ENCODE measurements around the gene GRAP2.

The GRAP2 gene

DNA sequence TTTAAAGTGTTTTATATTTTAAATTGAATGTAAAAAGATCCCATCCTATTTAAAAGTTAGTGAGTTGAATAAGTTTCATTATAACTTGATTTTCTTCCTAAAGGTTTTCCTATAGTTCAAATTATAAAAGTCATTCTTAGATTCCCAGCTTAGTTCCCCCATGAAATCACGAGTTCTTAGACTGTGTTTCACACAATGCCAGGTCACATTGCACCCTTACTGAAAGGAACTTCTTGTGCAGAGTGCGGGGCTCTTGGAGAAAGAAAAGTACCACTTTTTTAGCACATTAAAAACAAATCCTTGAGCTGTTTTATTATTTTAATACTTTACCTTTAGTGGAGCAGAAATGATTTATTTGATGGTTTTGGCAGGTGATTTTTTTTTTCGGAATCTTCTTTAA is 15.6 kb downstream of the GRAP2 start:
- H3K36me3 ChIP-seq = no peaks in the 10 kb centered on the region
- peaks cover 23% of the 10 kb centered on the region for H3K27me3 ChIP-seq
- H3K4me3 ChIP-seq (ENCODE audit: low read depth, low read length) = no peak overlapping the region
- H3K4me1 ChIP-seq = 0 out of 2 replicates have a peak, but pooled peaks cover 3% of the 10 kb centered on the region
- TF ChIP-seq, protein P1, sequence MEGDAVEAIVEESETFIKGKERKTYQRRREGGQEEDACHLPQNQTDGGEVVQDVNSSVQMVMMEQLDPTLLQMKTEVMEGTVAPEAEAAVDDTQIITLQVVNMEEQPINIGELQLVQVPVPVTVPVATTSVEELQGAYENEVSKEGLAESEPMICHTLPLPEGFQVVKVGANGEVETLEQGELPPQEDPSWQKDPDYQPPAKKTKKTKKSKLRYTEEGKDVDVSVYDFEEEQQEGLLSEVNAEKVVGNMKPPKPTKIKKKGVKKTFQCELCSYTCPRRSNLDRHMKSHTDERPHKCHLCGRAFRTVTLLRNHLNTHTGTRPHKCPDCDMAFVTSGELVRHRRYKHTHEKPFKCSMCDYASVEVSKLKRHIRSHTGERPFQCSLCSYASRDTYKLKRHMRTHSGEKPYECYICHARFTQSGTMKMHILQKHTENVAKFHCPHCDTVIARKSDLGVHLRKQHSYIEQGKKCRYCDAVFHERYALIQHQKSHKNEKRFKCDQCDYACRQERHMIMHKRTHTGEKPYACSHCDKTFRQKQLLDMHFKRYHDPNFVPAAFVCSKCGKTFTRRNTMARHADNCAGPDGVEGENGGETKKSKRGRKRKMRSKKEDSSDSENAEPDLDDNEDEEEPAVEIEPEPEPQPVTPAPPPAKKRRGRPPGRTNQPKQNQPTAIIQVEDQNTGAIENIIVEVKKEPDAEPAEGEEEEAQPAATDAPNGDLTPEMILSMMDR (IDR thresholded peaks at IDR 0.05; ENCODE audit: low read depth, low read length) = no peak
- H3K9me3 ChIP-seq = no peaks in the 10 kb centered on the region
- no peak for DNase-seq

DNA sequence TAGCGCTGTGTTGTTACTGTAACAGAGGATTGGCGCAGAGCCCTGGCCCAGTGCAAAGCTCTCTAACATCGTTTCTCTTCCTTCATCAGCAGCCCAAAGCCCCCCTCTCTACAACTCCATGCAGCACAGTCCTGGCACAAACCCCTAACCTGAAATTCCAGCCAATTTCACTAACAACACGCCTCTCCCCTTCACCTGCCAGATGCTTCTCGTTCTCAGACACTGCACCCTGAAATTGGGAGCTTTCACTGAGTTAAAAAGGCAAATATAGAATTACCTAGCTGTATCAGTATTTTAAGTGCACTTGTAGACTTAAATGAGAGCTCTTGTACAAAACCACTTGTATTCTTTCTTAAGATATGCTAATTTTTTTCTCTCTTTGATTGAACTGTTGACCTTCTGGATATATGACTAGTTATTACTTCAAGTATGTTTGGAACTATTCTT is 16.3 kb downstream of the GRAP2 start:
- no peaks in the 10 kb centered on the region for H3K9me3 ChIP-seq
- H3K27me3 ChIP-seq = peaks cover 23% of the 10 kb centered on the region
- H3K36me3 ChIP-seq = no peaks in the 10 kb centered on the region
- TF ChIP-seq, protein P1 (IDR thresholded peaks at IDR 0.05; ENCODE audit: low read depth, low read length) = no peak
- no peak for DNase-seq
- 0 out of 2 replicates have a peak, but pooled peaks cover 3% of the 10 kb centered on the region for H3K4me1 ChIP-seq
- H3K4me3 ChIP-seq (ENCODE audit: low read depth, low read length) = no peak overlapping the region

DNA sequence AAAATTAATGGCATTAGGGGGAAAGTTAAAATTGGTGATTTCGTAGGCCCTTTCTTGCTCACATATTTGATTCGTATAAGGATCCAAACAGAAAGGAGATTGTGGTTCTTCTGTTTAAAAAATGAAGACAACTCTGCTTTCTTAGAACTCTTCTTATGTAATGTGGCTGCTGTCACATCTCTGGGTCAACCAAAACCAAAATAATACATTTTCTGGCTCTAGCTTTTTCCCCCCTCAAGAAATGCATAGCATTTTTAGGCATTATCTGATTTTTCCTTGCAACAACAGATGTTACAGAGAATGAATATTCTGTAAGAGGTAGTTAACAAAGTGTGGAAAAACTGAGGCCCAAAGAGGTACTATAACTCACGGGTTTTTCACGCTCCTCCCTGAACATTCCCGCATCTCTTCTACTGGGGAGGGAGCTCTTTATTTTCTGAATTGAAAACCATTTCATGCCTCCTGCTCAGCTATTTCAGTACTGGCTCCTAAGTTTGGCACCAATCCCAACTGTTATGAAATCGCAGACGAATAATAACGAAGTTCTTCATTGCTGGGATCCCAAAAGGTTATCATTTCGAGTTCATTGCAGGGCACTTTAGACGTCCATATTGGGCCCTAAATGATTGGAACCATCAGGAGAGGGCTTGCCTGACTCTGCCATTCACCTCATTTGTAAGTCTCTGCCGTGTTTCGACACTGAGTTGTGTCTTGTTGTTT is 17.1 kb downstream of the GRAP2 start:
- H3K4me1 ChIP-seq = 0 out of 2 replicates have a peak, but pooled peaks cover 3% of the 10 kb centered on the region
- H3K36me3 ChIP-seq = no peaks in the 10 kb centered on the region
- DNase-seq = no peak
- H3K4me3 ChIP-seq (ENCODE audit: low read depth, low read length) = no peak overlapping the region
- TF ChIP-seq, protein P1 (IDR thresholded peaks at IDR 0.05; ENCODE audit: low read depth, low read length) = no peak
- peaks cover 23% of the 10 kb centered on the region for H3K27me3 ChIP-seq
- H3K9me3 ChIP-seq = no peaks in the 10 kb centered on the region

DNA sequence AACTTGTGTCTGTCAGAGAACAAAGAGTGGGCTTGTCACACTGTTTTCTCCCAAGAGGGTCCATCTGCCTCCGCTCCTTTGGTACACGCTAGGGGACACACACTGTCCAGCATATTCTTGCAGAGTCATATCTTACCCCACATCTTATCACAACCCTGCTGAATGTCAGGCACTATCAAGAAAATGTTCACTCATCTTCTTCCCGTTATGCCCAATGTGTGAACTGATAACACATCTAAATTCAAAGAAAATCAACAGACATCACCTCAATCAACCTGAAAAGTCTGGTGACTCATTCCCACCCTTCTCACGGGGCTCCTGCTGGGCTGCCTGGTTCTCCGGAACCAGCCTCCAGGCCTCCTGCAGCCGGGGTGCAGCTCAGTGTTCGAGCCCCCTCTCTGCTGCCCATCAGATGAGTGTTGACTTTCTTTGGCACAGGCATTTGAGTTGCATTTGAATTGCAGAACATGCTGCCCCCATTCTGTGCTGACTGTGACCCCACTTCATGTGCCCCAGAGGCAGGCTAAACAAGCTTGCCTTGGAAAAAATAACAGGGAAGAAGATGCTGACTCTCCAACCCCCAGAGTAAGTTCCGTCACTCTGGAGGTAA is 19.4 kb downstream of the GRAP2 start:
- Histone ChIP-seq H3K4me1 (0 out of 2 replicates have a peak, but pooled peaks cover 3% of the 10 kb centered on the region), H3K9me3 (no peaks in the 10 kb centered on the region), H3K4me3 (ENCODE audit: low read depth, low read length) (no peak overlapping the region), H3K27me3 (peaks cover 32% of the 10 kb centered on the region), H3K36me3 (no peaks in the 10 kb centered on the region)
- TF ChIP-seq, protein P1 (IDR thresholded peaks at IDR 0.05; ENCODE audit: low read depth, low read length) = no peak
- DNase-seq = no peak

DNA sequence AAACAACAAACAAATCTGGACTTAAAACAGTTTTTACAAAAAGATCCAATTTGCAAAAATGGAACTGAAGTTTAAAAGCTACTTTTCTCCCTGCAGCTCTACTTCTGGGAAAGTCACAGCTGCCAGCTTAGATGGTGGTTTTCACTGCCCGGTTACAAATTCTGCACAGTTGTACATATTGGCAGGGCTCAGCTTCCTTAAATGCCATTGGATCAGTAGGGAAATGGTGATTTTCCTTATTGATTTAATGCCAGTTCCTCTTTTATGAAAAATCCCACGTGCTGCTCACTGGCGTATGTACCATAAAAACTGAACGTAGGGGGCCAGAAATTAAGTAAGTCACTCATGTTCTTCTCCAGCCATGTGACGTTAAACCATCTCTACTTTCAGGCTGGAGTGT is 22.8 kb downstream of the GRAP2 start:
- Histone ChIP-seq H3K9me3 (no peaks in the 10 kb centered on the region), H3K36me3 (no peaks in the 10 kb centered on the region), H3K4me1 (no peaks in the 10 kb centered on the region), H3K4me3 (ENCODE audit: low read depth, low read length) (no peak overlapping the region), H3K27me3 (peaks cover 19% of the 10 kb centered on the region)
- TF ChIP-seq, protein P1 (IDR thresholded peaks at IDR 0.05; ENCODE audit: low read depth, low read length) = no peak
- DNase-seq = no peak

DNA sequence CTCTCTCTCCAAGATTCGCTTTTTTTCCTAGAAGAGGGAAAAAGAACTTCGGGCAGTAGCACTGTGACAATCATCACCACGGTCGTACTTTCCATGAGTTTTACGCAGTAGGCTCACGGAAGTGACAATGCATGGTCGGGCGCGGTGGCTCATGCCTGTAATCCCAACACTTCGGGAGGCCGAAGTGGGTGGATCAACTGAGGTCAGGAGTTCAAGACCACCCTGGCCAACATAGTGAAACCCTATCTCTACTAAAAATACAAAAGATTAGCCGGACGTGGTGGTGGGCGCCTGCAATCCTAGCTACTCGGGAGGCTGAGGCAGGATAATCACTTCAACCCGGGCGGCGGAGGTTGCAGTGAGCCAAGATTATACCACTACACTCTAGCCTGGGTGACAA is 23.4 kb downstream of the GRAP2 start:
- TF ChIP-seq, protein P1 (IDR thresholded peaks at IDR 0.05; ENCODE audit: low read depth, low read length) = no peak
- no peaks in the 10 kb centered on the region for H3K4me1 ChIP-seq
- peaks cover 17% of the 10 kb centered on the region for H3K27me3 ChIP-seq
- H3K9me3 ChIP-seq = no peaks in the 10 kb centered on the region
- DNase-seq = no peak
- H3K4me3 ChIP-seq (ENCODE audit: low read depth, low read length) = no peak overlapping the region
- H3K36me3 ChIP-seq = no peaks in the 10 kb centered on the region
